NCI-H2171 treated with DMSO at 0.1 percent for 48 hours (cell line): ENCODE measurements around the gene SLC1A4.
"Not testable (repeated sequence)": the region's sequence is repeated elsewhere in the genome, so short reads cannot be mapped to it uniquely, and the experiment has no call there.

Source experiments
- DNase-seq: peaks from one replicate; lab custom pipeline; 2025; lab: John Stamatoyannopoulos, UW

SLC1A4 gene

DNA sequence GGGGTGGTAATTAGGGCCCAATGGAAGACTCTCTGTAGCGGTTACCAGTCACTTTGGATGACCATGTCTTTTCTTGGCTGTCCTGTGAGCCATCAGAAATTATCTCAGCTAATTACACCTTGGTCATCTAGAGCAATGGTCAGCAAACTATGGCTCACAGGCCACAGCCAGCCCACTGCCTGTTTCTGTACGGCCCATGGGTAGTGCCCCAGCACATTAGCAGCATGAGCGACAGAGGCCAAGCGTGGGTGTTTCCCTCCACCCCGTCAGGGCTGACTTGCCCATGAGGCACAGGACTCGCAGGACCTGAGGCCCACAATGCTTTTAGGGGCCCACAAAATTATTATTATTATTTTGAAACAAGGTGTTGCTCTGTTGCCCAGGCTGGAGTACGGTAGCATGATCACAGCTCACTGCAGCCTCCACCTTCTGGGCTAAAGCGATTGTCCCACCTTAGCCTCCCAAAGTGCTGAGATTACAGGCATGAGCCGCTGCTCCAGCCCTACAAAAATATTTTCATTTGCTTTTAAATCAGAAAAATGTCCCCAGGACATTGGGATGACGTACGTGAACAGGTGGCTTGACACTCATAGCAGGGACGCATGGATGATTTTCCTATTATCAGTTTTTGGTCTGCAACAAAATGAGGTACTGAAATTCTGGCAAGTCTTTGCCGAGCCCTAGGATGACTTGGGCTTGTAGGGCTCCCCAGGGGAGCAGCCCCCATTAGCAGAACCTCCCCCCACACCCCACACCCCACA lies 37.7 kb downstream of the SLC1A4 start:
- no peak for DNase-seq

DNA sequence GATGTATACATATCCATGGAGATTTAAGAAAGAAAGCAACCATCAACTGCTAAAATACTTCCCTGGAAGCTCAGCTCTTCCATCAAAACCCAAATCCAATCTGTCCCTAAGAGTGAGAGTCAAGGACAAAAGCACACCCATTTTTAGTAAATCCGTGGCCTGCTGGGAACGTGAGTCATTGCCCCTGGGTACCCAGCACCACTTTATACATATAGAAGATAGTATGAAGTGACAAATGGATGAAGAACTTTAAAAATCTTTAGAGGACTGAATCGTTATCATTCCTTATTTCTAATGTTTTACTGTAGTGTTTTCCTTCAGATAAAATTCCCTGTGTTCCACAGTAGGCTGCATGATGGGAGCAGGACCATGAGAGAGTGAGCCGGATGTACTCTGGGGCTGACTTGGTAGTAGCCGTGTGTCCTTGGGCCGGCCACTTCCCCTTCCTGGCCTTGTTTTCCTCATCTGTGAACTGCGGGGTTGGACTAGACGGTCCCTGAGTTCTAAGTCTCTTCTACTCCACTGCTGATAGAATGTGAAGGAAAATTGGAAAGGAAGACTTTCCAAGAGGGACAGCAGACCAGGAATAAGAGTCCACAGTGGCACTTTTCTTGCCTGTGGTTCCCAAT lies 38.5 kb downstream of the SLC1A4 start:
- DNase-seq = no peak

DNA sequence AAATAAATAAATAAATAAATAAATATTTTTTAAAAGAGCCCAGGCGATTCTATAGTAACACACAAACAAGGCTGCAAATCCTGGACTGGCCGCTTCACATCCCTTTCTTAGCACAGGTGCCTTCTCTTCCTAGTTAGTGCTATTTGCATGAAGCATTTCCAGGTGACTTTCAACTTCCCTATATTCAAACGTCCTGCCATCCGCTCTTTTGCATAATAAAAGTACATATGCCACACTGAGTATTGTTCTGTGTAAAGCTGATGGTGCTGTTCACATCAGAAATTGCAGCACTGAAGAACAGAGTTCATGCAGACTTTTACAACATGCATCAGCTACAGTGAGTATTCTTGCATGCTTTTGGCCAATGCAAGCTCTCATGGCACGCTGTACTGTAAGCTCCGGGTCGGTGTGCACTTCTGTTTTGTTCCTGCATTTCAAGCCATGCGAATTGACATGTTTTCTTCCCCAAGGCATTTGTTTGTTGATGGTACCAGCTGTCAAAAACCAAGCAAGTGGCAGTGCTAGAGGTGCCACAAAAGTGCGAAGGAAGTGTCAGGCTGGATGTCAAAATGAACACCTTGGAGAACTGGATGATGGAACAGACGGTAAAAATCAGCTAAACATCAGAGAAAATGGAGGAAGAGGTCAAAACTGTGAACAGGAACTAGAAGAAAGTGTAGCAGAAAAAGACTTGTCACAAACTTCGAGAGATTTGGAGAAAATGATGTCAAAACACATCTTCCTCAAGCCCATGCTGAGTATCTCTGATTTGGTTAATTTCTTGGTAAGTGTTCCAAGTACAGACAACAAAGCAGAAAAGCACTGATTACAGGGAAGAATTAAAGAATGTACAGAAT lies 41.5 kb downstream of the SLC1A4 start:
- DNase-seq = no peak

DNA sequence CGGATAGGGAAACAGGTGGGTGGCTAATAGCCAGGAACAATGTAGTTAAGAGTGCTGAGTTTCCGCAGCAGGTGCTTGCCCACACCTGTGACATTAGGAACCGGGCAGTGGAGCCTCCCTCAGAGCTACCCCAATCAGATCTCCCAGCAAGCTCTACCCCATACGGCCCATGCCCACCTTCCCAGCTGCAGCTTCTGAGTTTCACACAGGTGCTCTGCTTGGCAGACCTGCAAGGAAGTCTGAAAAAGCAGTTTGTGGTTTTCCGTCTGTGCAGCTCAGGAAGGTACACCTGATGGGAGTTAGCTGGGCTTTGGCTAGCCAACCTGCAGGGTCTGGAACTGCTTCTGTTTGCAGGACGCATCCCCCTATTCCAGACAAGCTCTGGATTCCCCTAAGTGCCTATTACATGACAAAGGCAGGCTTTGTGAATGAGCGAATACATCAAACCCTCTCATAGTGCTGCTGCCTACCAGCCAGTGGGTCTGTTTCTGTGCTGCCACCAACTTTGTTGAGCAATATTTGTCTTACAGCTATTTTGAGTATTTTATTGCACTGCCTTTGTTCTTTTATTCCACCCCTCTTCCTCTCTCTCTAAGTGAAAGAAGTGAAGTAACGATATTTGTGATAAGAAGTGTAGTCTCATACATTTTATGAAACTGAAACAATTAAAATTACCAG lies 42.3 kb downstream of the SLC1A4 start:
- DNase-seq = peak; percentile 38

DNA sequence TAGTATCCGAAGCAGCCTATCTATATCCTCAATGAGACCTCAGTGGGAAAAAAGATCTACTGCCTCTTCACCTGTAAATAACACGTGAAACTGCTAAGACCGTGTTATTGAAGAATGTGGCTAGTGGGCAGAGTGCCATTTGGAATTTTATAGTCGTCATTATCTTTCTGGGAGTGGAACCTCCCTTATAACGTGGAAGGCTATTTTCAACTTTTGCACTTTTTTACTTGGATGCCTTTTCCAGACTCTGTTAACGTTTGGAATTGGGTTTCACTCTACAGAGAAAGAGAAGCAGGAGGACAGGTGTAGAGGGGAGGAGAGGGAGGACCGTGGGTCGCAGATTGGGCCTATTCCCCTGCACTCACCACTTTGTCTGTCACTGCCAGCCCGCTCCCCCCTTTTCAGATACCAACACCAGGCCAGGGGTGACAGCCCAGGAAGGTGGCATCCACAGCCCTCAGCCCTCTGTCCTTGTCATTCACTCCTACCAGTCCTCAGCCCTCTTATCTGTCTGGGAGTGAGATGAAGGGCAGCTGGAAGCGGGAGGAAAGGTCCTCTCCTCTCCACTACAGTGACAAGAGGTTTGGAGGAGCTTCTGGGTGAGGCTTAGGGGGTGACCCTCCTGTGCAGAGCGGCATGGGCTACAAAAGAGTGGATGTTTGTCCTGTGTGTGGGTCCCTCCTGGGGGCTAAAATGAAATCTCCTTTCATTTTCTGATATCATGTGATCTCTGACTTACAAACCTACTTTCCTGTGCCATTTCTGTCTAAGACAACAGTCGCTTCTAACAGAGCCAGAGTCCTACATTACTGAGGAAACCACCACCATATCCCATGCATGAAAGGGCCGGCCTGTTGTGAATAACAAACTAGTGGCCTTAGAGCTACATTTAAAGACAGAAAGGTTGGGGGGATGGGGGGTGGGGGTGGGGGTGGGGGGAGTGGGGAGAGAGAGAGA lies 43.1 kb downstream of the SLC1A4 start:
- DNase-seq = no peak

- DNase-seq = peak; percentile 45
These were observed 44.0 kb downstream of the SLC1A4 start for GRCh38 chr2:65033178-65033577.

DNA sequence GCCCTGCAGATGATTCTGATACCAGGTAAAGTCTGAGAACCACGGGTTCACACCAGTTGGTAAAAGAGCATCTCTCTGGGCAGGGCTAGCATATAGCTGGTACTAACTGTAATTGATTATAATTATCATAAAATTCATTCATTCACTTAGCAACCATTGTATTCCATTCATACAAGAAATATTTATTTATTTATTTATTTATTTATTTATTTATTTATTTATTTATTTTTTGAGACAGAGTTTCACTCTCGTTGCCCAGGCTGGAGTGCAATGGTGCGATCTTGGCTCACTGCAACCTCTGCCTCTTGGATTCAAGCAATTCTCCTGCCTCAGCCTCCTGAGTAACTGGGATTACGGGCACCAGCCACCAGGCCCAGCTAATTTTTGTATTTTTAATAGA lies 44.5 kb downstream of the SLC1A4 start:
- not testable (repeated sequence) for DNase-seq

DNA sequence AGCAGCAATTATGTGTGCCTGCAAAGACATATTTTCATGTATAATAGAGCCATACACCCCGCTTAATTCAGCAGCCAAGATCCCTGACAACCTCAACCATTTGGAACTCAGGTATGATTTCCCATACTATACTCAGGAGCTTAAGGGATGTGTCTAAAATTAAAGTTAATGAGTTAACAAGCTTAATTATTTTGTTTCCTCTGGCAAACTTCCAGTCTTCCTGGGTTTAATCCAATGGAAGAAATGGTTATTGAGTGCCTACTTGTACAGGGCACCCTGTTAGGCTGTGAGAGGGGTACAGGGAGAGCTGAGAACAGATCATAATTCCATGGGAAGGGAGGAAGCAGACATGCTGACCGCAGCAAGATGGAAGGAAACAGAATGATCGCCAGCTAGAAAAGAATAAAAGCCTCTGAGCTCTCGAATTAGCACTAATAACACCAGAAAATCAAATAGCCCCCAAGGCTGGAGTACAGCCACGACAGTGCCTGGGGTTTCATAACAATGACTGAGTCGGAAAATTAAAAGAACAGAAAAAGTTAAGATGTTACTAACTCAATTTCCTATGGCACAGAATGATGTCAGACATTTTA lies 46.2 kb downstream of the SLC1A4 start:
- no peak for DNase-seq

DNA sequence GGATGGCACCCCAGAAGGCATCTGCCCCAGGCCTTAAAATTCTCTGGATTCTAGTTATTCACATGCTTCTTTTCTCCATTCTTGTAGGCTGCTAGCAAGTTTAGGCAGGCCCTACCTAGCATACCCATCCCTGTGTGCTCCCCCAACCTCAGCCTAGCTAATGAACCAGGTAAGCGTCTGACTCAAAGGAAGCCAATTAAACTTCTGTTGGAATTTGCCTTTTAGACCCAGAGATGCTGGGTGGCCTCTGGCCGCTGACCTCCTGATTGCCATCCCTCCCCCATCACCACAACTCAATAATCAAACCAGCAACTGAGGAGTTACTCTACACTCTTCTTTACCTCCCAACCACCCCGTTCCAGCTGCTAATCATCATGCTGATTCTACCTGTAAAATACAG lies 48.0 kb downstream of the SLC1A4 start:
- DNase-seq = peak; percentile 75

DNA sequence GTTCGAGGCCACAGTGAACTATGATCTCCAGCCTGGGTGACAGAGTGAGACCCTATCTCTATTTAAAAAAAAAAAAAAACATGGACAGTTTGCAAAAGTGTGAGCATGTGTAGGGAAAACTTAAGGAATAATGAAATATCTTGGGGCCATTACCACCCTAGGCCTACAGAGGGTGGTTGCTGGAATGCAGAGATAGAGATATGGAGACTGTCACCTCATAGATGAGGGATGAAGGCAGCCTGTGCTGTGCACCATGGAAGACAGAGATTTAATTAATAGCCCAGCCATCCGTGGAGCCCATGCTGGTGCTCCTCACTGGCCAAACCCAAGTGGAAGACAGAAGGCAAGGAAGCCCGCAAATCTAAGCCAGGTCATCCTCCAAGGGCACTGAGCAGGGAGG lies 50.4 kb downstream of the SLC1A4 start:
- DNase-seq = no peak

- peak; percentile 73 for DNase-seq
These were observed 51.4 kb downstream of the SLC1A4 start for GRCh38 chr2:65040400-65041261.

DNA sequence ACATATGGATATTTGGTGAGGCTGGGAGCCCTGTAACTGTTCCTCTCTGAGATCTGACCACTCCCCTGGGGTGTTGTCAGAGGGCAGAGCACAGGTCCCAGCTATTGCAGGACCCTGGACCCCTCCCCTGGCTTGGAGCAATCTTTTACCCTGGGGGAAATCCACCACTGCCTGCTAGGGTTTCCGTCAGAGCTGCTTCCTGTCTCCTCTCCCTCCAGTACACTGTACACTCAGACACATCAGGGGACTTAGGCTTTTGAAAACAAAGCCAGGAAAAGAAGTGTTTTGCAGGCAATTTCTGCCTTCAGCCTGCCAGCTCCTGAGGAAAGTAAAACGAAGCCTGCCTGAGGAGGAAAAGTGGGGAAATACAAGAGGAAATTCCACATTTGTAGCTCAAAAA lies 53.8 kb downstream of the SLC1A4 start:
- DNase-seq = no peak

DNA sequence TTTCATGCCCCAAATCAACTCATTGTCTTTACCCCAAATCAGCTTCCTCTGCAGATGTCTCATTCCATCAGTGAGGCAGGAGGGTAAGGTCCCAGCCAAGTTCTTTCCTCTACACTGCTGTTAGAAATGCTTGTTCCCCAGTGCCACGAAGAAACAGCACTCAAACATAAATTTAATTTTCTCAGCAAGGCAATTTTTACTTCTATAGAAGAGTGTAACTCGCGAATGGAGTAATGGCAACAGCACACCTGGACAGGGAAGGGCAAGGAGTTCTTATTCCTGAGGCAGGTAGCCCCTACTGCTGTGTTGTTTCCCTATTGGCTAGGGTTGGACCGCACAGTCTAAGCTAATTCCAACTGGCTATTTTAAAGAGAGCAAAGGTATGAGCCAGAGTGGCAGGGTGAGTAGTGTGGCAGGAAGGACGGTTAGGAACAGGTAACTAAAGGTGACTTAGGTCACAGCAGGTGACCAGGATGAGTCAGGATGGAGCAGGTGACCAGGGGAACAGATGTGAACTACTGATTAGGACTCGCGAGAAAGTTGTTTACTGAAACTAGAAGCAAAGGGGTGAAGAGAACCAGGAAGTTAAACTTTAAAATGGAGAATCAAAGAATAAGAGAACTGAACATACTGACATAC lies 55.0 kb downstream of the SLC1A4 start:
- DNase-seq = no peak

DNA sequence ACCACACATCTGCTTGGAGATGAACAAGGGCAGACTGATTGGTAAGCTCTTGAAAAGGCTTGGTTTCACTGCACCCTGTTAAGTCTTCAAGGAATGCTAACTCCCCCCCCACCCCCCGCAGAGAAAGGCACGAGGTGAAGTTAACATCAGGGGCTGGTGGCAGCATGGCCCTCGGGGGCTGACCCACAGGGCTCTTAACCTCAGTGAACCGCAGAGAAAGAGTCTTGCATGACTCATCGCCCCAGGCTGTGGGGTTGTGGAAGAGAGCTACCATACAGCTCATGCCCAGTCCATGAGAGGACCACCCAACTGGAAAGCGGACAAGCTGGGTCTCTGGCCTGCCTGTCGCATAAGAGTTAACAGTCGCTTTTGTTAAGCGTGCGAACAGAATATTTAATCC lies 56.5 kb downstream of the SLC1A4 start:
- no peak for DNase-seq

DNA sequence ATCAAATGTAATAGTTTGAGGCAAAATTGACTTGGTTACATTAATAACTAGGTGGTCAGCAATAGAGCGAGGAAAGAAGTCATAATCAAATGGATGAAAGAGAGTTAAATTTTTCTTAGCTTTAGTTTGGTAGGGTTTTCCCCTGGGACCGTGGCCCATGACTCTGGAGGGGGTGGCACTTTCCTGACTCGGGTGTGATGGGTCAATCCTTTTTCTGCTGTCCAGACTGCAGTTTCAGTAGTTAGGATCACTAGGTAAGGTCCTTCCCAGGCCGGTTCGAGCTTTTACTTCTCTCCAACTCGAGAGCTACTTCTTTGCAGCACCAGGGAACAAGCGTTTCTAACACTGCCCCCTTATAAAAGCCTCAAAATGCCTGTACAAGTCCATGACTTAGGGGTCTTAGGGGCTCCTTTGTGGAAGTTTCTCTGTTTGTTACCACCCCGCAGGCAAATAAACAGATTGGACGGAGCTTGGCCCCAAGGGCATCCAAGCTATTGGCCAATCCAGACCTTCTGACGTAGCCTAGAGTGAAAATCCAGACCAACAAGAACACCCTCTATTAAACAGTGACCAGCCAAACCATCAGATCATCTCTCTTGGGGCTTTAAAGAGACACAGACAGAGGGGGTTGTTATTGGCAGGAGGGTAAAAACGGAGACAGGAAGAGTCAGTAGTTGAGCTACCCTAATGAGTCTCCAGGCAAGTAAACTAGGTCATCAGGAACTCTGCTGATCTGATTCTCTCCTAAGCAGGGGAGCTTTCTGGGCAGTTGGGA lies 57.6 kb downstream of the SLC1A4 start:
- no peak for DNase-seq

- DNase-seq = peak; percentile 72
These were observed 59.9 kb downstream of the SLC1A4 start for GRCh38 chr2:65049010-65049639.

DNA sequence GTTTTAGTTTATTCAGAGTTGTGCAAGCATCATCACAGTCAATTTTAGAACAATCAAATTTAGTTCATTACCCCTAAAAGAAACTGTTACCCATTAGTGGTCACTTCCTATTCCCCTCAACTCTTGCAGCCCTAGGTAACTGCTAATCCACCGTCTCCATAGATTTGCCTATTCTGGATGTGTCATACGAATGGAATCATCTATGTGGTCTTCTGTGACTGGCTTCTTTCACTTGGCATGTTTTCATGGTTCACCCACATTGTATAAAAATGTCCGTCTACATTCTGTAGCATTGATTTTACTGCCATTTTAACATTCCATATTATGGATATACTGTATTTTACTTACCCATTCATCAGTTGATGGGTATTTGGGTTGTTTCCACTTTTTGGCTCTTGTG lies 61.7 kb downstream of the SLC1A4 start:
- no peak for DNase-seq

DNA sequence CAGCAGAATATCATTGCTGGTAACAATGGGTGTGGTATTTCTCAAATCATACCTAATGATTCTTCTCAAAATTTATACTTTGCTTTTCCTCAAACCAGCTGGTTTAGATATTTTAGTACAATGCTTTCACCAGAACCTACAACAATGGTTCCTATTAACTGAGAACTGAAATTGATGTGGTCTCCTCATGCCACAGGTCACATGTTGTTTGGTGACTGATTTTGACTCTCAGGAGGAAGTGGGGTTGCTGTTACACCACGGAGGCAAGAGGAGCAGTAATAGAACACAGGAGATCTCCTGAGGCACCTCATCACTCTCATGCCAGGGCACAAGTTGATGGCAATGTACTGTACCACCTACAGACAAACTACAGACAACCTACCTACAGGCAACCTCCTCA lies 64.0 kb downstream of the SLC1A4 start:
- DNase-seq = no peak
